Testis (tissue), 2 donors: ENCODE measurements around the gene PGM1.

Experiments used
- CTCF ChIP-seq, 3 experiments: fragments of 450-650 bp in 2 of 3; fragments of 200-600 bp in 1 of 3; sonication (generic) in 1 of 3; IDR thresholded peaks; one replicate each; pipeline ENCODE4 v1.5.1; 2016 to 2019; ENCODE audit warnings: antibody characterized with exemption in 3 of 3, mild to moderate bottlenecking in 2 of 3, moderate library complexity in 1 of 3
- POLR2A ChIP-seq: fragments of 450-650 bp; IDR thresholded peaks from one replicate; pipeline ENCODE4 v1.6.1; 2017; ENCODE audit warnings: antibody characterized with exemption, mild to moderate bottlenecking, moderate library complexity

GRCh38 chr1:63593303-63593885, at the start of gene PGM1:
- no peak for TF ChIP-seq CTCF (IDR thresholded peaks at IDR 0.05)
- TF ChIP-seq POLR2A = no peak
